WTC11 (cell line): Measurements from ENCODE around the gene FKBP7.

ENCODE experiments used
- CTCF ChIP-seq: fragments of 200-600 bp; IDR thresholded peaks from 2 replicates; pipeline ENCODE4 v1.8.0; 2022; ENCODE audit warnings: antibody characterized with exemption
- E2F4 ChIP-seq: sonication (generic); formaldehyde crosslinking; IDR thresholded peaks from 2 replicates; pipeline ENCODE4 v1.8.1; 2022; ENCODE audit warnings: low read depth, mild to moderate bottlenecking, moderate library complexity, missing genetic modification reagents, borderline replicate concordance
- ERG ChIP-seq: fragments of 250-450 bp; sonication (Bioruptor Pico); IDR thresholded peaks from 2 replicates; pipeline ENCODE4 v1.8.0; 2021; ENCODE audit warnings: mild to moderate bottlenecking
- ETV6 ChIP-seq: sonication (generic); formaldehyde crosslinking; IDR thresholded peaks from 2 replicates; pipeline ENCODE4 v1.8.1; 2022; ENCODE audit warnings: mild to moderate bottlenecking, missing genetic modification reagents
- MAX ChIP-seq: sonication (generic); formaldehyde crosslinking; IDR thresholded peaks from 2 replicates; pipeline ENCODE4 v1.8.0; 2022; ENCODE audit warnings: mild to moderate bottlenecking, missing genetic modification reagents
- MYBL2 ChIP-seq: sonication (generic); formaldehyde crosslinking; IDR thresholded peaks from 2 replicates; pipeline ENCODE4 v1.8.1; 2023; ENCODE audit warnings: mild to moderate bottlenecking, moderate library complexity, missing genetic modification reagents
- TEAD4 ChIP-seq: sonication (generic); formaldehyde crosslinking; IDR thresholded peaks from 2 replicates; pipeline ENCODE4 v1.8.0; 2022; ENCODE audit warnings: mild to moderate bottlenecking, missing genetic modification reagents
- USF2 ChIP-seq: sonication (generic); formaldehyde crosslinking; IDR thresholded peaks from 2 replicates; pipeline ENCODE4 v1.8.1; 2023; ENCODE audit warnings: mild to moderate bottlenecking, missing genetic modification reagents, moderate library complexity

- TF ChIP-seq TEAD4, result no peak
- no peak for TF ChIP-seq E2F4 (CRISPR knock-in tag)
- TF ChIP-seq CTCF, result no peak
- TF ChIP-seq MAX (CRISPR knock-in tag), result no peak
- no peak for TF ChIP-seq ERG (CRISPR knock-in tag)
- no peak for TF ChIP-seq ETV6 (CRISPR knock-in tag)
- no peak for TF ChIP-seq USF2 (CRISPR knock-in tag)
- TF ChIP-seq MYBL2 (CRISPR knock-in tag), result no peak
Observed at GRCh38 chr2:178508646-178509045, 30.2 kb upstream of the FKBP7 start.
